Posterior cingulate gyrus (tissue), 11 donors: ENCODE results near the gene MAP3K7.

Experiments
- DNase-seq, 10 donors: peaks; one replicate each; pipeline versions ENCODE4 v3.0.0 to v3.0.0-alpha.2; 2020 to 2021; ENCODE audit warnings: mixed read lengths in 3 of 10
- intact Hi-C: fragments of 100-400 bp; cut with DNase I; formaldehyde crosslinking; loops from one replicate; pipeline ENCODE4 v1.15.1; 2023

MAP3K7 gene

DNA sequence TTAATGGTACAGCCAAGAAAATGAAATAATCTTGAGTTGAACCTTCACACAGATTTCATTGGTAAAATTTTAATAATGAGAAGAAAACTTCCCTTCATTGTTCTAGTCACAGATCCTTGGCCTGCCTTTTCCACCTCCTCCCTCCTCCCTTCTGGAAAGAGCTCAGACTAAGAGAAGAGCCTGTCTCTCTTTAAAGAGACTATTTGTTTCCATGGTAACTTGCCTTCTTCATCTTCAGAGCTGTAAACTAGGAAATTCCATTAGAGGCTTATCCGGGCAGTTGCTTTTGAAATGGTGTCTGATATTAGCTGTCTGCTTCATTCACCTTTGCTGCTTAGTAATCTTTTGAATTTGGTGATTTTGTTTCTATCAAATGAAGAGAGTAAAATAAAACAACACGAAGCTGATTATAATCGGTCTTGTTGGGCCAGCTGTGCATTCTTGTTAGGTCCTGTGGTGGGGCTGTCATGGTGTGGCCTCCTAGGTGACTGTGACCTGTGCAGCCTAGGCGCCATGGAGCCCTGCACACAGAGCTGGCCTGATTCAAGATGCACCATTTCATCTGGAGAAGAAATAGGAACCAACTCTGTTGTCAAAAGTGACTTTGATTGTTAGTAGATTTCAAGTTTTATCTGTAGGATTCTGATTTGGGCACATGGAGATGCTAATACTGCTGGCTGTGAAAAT, 96.7 kb downstream of the MAP3K7 start:
- intact Hi-C loops = no loop called here
- DNase-seq = no peak

DNA sequence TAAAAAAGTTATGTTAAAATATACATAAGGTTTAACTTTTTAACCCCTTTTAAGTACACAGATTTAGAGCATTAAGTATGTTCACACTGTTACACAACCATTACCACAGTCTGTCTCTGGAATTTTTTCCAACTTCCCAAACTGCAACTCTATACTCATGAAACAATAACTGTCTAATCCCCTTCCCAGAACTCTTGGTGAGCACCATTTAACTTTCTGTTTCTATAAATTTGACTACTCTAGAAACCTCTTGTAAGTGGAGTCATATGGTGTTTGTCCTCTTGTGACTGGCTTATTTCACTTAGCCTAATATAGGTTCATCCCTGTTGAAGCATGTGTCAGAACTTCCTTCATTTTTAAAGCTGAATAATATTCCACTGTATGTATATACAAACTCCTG, 98.1 kb downstream of the MAP3K7 start:
- intact Hi-C loops = loop anchor here (10.0 kb wide), 1 partner anchor 414 kb away; no protein-coding TSS in a partner anchor
- DNase-seq = no peak

DNA sequence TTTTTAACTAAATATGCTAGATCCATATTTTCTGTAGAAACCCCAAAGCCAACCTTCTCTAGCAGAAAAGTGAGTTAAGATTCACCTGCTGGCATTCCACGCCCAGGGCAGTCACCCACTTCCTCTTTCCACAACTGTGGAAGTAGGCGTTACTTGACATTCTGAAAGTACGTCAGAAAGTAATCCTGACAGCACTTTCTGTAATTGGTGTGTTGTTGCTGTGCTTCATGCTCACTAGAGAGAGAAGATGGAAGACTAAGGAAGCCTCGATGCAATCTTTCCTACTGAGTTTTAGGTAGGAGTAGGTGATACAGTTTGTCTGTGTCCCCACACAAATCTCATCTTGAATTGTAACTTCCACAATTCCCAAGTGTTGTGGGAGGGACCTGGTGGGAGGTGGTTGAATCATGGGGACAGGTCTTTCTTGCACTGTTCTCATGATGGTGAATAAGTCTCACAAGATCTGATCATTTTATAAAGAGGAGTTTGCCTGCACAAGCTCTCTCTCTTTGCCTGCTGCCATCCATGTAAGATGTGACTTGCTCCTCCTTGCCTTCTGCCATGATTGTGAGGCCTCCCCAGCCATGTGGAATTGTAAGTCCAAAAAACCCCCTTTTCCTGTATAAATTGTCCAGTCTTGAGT, 101.1 kb downstream of the MAP3K7 start:
- no peak for DNase-seq
- intact Hi-C loops = loop anchor here (10.0 kb wide), 1 partner anchor 411 kb away; no protein-coding TSS in a partner anchor

DNA sequence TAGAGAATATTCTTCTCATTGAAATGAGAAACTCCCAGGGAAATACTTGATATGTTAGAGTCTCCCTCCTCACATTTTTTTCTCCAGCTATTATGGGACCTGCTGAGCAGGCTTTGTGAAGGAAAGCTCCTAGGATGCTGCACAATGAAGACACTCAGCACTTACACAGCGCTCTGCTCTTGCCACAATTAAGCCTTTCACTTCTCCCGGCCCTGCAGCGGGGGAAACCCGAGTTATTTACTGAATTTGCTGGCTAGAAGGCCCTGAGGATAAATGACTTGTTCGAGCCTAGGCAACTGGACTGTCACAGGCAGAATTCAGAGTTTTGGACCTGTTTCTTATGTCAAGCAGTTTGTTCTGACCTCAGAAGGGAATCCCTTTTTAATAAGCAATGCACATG, 102.0 kb downstream of the MAP3K7 start:
- DNase-seq = peak; percentile 42 to 94 (median 62)
- intact Hi-C loops = loop anchor here (10.0 kb wide), 1 partner anchor 410 kb away; no protein-coding TSS in a partner anchor

DNA sequence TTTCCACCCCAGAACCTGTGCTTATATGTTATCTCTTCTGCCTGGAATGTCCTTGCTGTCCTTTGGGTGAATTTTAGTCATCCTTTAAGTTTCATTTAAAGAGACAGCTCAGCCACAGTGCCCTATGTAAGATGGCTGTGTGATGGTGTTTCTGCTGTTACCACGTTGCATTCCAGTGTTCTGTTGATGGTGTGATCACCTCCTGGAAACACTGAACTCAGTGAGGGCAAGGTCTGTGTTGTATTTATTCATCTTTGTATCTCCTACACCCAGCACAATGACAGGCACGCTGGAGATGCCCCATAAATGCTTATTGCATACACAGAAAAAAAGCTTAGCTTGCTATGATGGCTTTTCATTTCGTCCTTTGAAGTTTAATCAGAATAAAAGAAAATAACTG, 102.5 kb downstream of the MAP3K7 start:
- no peak for DNase-seq

DNA sequence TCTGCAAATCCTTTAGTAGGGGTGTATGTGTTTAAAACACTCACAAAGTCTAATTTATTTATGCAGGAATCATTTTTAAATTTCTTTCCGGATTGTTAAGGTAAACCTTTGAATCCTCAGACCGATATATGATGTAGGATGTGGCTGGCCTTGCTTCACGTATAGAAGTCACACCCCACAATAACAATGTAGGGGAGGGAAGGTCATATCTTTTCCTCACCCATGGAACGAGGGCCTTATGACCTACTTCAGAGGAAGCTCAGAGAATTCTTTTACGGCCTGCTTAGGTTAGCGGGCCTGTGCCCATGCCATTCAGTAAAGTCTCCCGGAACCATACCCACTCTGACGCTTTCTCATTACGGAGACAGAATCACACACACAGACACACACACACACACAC, 102.9 kb downstream of the MAP3K7 start:
- intact Hi-C loops = loop anchor here (10.0 kb wide), 1 partner anchor 409 kb away; no protein-coding TSS in a partner anchor
- no peak for DNase-seq

More for the DNA sequence above, 102.5 kb downstream of the MAP3K7 start:
- intact Hi-C loops = loop anchor here (10.0 kb wide), 1 partner anchor 410 kb away; no protein-coding TSS in a partner anchor

DNA sequence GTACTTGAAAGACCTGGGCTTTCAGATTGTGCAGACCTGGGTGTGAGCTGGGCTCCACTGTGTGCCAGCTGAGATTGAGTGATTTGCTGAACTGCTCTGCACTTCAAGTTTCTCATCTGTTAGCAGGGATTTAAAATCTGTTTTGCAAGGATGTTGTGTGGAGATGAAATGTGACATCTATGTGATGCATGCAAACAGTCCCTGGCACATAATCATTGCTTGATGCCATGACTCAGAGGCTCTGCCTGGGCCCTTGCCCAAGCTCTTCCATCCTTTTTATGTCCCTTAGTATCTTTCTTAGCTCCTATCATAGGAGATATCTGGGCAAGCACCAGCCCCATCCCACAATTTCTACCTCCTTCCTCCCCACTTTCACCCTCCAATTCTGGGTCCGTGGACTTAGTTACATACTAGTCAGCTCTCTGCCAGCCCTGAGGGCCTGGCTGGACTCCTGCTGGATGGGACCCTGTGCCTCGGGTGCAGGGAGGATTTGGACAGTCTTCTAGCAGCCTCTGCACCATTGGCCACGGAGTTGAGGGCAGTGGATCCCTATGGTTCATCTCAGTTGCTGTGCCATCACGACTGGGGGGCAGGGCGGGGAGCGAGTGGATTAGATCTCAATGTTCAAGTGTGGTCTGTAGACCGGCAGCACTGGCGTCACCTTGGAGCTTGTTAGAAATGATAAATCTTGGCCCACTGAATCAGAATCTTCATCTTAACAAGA, 103.6 kb downstream of the MAP3K7 start:
- peak in 5 of 10 donors; percentile 18 to 91 (median 72) for DNase-seq
- intact Hi-C loops = loop anchor here (10.0 kb wide), 1 partner anchor 408 kb away; no protein-coding TSS in a partner anchor

DNA sequence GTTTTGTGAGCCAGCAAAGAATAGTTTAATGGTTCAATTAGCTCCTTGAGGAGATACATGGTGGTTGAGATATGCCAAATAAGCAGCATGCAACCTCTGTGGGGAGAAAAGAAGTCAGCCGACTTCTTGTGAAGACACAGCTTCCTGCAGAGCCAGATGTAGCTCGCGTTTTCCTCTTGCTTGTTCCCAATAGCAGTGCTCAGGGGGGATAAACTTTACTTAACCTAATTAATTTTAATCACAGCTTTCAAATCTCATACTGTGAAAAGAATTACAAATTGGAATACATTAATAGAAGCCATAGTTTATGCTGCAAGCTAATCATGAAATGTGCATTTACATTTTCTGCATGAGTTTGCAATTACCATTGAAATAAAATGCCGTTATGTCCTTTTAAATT, 106.2 kb downstream of the MAP3K7 start:
- no peak for DNase-seq
- intact Hi-C loops = loop anchor here (10.0 kb wide), 1 partner anchor 406 kb away; no protein-coding TSS in a partner anchor

DNA sequence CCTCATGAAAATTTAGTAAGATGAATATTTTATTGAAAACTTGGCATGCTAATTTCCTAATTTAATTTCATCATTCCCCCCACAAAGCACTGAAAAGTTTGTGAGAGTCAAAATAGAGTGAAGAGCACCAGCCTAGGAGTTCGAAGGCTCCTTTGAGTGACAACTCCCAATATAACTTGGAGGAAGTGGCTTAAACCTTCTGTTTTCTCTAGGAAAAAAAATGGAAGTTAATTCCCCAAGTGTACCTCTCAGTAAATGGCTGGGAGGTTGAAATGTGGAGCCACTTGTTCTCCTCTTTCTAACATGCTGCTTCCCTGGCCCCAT, 107.3 kb downstream of the MAP3K7 start:
- intact Hi-C loops = loop anchor here (1.0 to 5.0 kb wide), 4 partner anchors 87 to 539 kb away; partner anchors contain the start of gene BACH2
- no peak for DNase-seq

DNA sequence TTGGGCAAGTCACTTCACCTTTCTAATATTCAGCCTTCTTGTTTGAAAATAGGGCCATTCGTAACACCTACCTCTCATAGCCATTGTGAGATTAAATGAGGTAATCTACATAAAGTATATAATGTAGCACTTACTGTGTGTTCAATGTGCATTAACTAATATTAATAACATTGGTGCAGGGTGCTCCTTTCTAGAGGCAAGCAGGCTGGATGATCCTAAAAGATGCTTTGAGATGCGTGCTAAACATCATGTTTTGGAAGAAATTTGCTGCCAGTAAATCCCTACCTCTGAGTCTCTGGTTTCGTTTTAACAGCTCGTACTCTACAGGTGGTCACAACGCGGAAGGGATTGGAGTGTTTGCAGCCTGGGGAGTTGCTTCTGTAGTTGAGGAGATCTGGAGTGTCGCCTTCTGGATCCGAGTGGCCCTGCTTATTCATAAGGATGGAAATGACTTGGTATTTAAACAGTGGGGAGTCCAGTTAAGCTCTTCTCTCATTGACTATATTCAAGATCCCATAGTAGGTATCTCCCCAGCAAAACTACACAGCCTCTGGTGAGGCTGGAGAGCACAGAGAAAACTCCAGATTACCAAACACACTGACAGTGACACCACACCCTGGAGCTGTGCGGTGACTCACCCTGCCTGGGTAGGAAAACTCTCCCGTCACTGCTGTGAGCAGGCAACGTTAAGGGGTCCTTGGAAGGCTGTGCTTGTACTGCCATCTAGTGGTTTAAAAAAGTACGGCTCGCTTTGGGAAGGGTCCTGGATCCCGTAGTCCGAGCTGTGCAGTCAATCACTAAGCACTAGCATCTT, 107.9 kb downstream of the MAP3K7 start:
- DNase-seq = peak; percentile 69 to 97 (median 84)
- intact Hi-C loops = loop anchor here (1.0 to 5.0 kb wide), 4 partner anchors 87 to 539 kb away; partner anchors contain the start of gene BACH2

DNA sequence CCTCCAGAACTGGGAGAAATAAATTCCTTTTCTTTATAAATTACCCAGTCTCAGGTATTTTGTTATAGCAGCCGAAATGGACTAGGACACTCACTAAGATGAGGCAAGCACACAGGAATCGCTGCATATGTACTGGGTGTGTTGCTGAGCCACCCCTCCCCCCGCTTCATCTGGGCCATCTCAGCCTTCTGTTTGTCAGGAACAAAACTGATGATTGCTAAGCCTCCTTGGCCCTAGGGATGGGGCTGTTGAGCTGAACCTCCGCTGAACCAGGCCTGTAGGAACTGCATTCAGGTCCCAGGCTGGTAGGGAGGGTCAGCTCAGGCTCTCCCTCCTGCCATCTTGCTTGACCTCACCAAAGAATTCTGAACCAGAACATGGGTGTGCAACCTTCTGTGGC, 108.6 kb downstream of the MAP3K7 start:
- intact Hi-C loops = loop anchor here (5.0 kb wide), 3 partner anchors 86 to 506 kb away; partner anchors contain the start of gene BACH2
- no peak for DNase-seq

DNA sequence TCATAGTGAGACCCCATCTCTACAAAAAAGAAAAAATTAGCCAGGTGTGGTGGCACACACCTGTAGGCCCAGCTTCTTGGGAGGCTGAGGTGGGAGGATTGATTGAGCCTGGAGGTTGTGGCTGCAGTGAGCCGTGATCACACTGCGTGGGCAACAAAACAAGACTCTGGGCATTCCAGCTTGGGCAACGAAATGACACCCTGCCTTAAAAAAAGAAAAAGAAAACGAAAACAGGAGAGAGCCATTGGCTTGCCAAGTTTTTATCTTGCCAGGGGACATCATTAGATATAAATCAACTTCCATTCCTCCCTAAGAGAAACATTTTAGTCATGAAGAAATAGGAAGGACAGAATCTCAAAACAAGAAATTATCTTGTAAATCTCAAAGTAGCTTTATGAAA, 109.5 kb downstream of the MAP3K7 start:
- no peak for DNase-seq
- intact Hi-C loops = loop anchor here (5.0 kb wide), 3 partner anchors 85 to 505 kb away; partner anchors contain the start of gene BACH2

DNA sequence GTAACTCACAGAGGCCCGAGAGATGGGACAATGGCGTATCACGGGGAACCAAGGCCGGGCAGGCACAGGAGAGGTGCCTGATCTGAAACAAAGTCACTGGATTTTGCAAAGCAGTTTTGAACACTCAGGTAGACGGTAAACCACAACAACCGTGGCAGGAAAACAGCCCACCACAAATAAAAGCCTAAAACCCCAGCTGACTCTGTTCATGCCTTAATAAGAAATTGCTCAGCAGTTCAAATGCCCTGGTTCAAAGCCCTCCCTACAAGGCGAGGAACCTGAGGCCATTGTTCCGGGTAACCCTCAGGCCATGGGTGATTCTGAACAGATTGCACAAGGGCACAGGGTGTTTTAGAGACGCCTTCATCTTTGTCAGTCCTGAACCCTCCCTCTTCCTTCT, 114.2 kb downstream of the MAP3K7 start:
- intact Hi-C loops = no loop called here
- DNase-seq = no peak

DNA sequence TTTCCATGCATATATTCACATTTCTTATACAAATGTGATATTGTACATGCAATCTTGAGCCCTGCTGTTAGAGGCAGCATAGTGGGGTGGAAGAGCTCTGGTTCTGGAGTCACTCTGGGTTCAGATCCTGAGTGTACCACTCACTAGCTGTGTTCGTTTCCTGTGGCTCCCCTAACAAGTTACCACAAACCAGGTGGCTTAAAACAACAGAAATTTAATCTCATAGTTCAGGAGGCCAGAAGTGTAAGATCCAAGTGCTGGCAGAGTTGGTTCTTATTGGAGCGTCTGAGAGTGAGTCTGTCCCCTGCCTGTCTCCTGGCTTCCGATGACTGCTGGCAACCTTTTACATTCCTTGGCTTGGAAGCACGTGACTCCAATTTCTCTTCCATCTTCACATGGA, 115.6 kb downstream of the MAP3K7 start:
- DNase-seq = no peak
- intact Hi-C loops = no loop called here

DNA sequence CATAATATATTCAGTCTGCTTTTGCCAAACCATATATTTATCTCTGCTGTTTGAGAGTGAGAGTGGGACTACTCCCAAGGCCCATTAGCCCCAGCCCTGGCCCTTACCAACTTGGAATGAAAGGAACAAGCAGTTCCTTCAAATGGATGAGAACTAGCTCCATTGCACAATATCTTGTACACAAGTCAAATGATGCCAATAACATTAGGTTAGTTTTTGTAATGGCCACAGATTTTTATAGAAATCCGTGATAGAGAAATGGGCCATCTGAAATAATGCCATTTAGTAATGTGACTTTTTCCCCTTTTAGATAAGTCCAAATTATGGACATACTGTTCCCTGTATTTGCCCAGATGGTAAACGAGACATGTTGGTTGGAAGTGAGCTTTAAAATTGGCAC, 117.0 kb downstream of the MAP3K7 start:
- DNase-seq = no peak
- intact Hi-C loops = no loop called here

DNA sequence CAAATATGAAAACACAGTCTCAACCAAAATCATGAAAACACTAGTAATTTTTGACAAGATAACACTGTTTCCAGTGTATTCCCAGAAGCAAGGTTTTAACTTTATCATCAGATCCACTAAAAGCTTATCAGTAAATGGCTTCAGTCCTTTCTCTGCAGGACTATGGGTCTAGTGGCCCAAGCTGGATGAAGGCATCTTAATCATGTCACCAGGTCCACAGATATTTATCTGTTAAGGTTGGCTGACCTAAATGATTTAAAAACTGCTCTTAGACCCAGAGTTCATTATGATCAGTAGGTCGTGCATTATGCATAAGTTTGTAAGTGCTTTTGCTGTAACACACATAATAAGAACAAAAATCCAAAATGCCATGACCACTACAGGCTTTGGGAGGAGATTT, 118.0 kb downstream of the MAP3K7 start:
- intact Hi-C loops = no loop called here
- no peak for DNase-seq

DNA sequence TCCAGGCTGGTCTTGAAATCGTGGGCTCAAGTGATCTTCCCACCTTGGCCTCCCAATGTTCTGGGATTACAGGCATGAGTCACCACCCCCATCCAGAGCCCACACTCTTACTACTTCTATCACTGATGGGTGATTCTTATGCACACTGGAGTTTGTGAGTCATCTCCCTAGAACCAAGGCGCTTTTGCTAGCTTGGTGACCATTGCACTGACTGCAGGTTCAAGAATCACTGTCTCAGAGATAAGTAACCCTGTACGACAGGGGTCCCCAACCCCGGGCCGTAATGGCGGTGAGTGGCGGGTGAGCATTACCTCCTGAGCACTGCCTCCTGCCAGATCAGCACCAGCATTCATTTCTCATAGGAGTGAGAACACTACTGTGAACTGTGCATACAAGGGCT, 118.8 kb downstream of the MAP3K7 start:
- intact Hi-C loops = no loop called here
- no peak for DNase-seq

DNA sequence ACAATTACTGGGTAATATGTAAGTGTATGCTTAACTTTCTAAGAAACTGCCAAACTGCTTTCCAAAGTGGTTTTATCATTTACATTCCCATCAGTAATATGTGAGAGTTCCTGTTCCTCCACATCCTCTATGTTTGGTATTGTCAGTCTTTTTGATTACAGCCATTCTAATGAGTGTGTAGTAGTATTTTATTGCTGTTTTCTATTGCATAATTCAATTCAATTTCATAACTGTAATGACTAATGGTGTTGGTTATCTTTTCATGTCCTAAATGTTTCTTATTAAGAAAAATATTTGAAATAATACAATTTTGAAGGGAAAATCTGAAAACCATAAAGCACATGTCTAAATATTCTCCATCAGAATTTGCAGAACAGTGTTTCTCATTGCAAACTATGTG, 119.3 kb downstream of the MAP3K7 start:
- DNase-seq = no peak

DNA sequence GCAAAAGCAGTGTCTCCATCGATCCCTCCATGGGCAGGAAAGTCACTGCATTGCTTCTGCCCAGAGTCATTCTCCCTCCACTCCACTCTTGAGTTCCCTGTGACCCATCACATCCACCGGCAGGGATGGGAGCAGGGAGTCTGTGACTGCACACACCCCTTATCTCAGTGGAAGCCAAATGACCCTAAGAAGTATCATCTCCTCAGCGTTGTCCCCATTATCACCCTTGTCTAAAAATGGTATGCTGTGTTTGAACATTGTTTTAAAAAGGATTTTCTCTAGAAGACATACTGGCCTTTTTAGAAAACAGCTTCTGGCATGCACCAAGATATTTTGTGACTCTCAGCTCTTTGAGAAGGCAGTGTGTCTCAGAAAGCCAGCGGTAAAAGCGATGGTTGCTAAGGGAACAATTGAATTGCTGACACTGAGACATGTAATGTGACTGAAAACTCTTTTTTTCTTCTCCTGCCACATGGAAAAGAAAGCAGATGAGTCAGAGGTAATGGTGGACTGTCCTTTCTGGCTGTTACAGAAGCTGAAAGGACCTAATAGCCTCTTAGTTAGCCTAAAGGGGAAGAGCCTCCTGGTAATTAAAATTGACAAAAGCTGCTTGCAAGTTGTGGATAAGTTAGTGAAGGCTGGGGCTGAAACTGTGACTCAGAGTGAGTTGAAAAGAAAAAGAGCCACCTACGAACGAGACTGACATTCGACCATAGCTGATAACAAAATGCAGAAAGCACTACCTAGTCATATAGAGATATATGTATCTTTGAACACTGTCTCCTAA, 120.5 kb downstream of the MAP3K7 start:
- no peak for DNase-seq
- intact Hi-C loops = no loop called here

More for the DNA sequence above, 119.3 kb downstream of the MAP3K7 start:
- intact Hi-C loops = no loop called here
